GM19452 (cell line): ENCODE measurements around the gene NANS.
"Not testable (repeated sequence)": the region's sequence is repeated elsewhere in the genome, so short reads cannot be mapped to it uniquely, and the experiment has no call there.

Experiments used
- ATAC-seq: cut with Tn5 transposase; IDR thresholded peaks from one replicate; pipeline ENCODE4 v1.9.1; 2021; ENCODE audit not compliant: unreplicated experiment

NANS gene

GRCh38 chr9:98099346-98099745 is 42.8 kb downstream of the NANS start:
- no peak for ATAC-seq

- no peak for ATAC-seq
These were observed 43.4 kb downstream of the NANS start for GRCh38 chr9:98099898-98100297.

- no peak for ATAC-seq
These were observed 43.9 kb downstream of the NANS start for GRCh38 chr9:98100456-98100855.

- ATAC-seq: no peak
These were observed 44.9 kb downstream of the NANS start for GRCh38 chr9:98101416-98101815.

GRCh38 chr9:98101868-98102273 is 45.3 kb downstream of the NANS start:
- peak; percentile 94 for ATAC-seq

GRCh38 chr9:98104445-98104881 is 47.9 kb downstream of the NANS start:
- ATAC-seq: no peak

GRCh38 chr9:98105006-98105405 is 48.5 kb downstream of the NANS start:
- no peak for ATAC-seq

- peak; percentile 11 for ATAC-seq
These were observed 51.4 kb downstream of the NANS start for GRCh38 chr9:98107926-98108325.

GRCh38 chr9:98108531-98109031 is 52.0 kb downstream of the NANS start:
- peak; percentile 70 for ATAC-seq

GRCh38 chr9:98109052-98109451 is 52.5 kb downstream of the NANS start:
- ATAC-seq: no peak

GRCh38 chr9:98117097-98117496 is 60.6 kb downstream of the NANS start:
- ATAC-seq: not testable (repeated sequence)

GRCh38 chr9:98117984-98118639 is 61.6 kb downstream of the NANS start:
- ATAC-seq: peak; percentile 45

GRCh38 chr9:98118640-98119601 is 62.4 kb downstream of the NANS start, which contains the start of gene TRIM14:
Gene TRIM14, minus strand, starts transcription at chr9:98119222. Its CDS starts 34 bp downstream, at chr9:98119188.
- ATAC-seq: peak; percentile 56

GRCh38 chr9:98120476-98120875 is 63.9 kb downstream of the NANS start:
- ATAC-seq: no peak

- ATAC-seq: no peak
These were observed 64.5 kb downstream of the NANS start for GRCh38 chr9:98121058-98121457.

GRCh38 chr9:98124091-98124490 is 67.6 kb downstream of the NANS start:
- ATAC-seq: not testable (repeated sequence)

- no peak for ATAC-seq
These were observed 68.3 kb downstream of the NANS start for GRCh38 chr9:98124637-98125426.

GRCh38 chr9:98127226-98127625 is 70.7 kb downstream of the NANS start:
- no peak for ATAC-seq

GRCh38 chr9:98128316-98128715 is 71.8 kb downstream of the NANS start:
- no peak for ATAC-seq

- ATAC-seq: peak; percentile 83
These were observed 72.9 kb downstream of the NANS start for GRCh38 chr9:98129451-98129881.

GRCh38 chr9:98130060-98130459 is 73.5 kb downstream of the NANS start:
- not testable (repeated sequence) for ATAC-seq
